HG02970 (cell line): ENCODE measurements around the gene DNPEP.

ENCODE experiments used
- ATAC-seq: cut with Tn5 transposase; IDR thresholded peaks from one replicate; pipeline ENCODE4 v1.9.1; 2021; ENCODE audit warnings: mild to moderate bottlenecking, moderate library complexity, moderate number of reproducible peaks; ENCODE audit not compliant: unreplicated experiment, low FRiP score

Gene DNPEP

DNA sequence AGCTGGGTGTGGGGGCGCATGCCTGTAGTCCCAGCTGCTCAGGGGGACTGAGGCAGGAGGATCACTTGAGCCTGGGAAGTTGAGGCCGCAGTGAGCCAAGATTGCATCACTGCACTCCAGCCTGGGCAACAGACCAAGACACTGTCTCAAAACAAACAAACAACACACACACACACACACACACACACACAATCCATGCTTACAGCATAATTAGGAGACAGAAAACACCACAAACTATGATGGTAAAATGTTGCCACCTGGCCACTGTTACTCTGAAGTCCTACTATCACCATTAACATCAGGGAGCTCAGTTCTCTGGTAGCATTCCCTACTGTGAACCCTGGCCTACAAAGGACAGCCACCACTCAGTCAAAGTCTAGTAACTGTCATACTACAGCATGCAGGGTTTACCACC, 18.3 kb downstream of the DNPEP start:
- no peak for ATAC-seq

- ATAC-seq: no peak
Measured at GRCh38 chr2:219368690-219369191, 19.0 kb downstream of the DNPEP start.

GRCh38 chr2:219362524-219363164, 25.1 kb downstream of the DNPEP start:
- ATAC-seq: no peak

DNA sequence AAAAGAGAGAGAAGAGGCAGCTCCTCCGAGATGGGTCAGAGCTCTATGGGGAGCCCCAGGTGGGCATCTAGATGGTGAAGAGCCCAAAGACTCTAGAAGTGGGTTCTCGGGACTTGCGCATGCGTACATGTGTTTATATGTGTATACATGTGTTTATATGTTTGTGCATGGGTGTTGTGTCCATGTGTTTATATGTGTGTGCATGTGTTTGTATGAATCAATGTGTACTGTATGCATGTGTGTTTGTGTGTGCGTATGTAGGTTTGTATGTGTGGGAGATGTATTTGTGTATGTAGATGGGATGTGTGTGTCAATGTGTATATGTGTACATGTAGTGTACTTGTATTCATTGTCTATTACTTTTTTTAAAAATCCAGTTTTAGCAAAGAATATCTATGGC, 25.6 kb downstream of the DNPEP start:
- ATAC-seq: no peak

- no peak for ATAC-seq
Measured at GRCh38 chr2:219358170-219359075, 29.3 kb downstream of the DNPEP start.

DNA sequence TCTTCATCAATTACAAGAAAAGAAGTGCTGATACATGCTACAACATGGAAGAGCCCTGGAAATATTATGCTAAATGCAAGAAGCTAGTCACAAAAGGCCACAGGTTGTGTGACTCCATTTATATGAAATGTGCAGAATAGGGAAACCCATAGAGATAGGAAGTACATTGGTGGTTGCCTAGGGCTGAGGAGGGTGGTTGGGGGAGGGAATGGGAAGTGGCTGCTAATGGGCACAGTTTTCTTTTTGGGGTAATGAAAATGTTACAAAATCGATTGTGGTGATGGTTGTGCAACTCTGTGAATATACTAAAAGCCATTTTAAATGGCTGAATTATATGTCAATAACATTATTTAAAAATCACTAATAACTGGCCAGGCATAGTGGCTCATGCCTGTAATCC, 30.9 kb downstream of the DNPEP start:
- ATAC-seq: no peak

GRCh38 chr2:219354582-219354981, 33.1 kb downstream of the DNPEP start:
- no peak for ATAC-seq

- ATAC-seq: no peak
Measured at GRCh38 chr2:219353129-219353528, 34.6 kb downstream of the DNPEP start.

GRCh38 chr2:219352448-219353023, 35.2 kb downstream of the DNPEP start:
- no peak for ATAC-seq

DNA sequence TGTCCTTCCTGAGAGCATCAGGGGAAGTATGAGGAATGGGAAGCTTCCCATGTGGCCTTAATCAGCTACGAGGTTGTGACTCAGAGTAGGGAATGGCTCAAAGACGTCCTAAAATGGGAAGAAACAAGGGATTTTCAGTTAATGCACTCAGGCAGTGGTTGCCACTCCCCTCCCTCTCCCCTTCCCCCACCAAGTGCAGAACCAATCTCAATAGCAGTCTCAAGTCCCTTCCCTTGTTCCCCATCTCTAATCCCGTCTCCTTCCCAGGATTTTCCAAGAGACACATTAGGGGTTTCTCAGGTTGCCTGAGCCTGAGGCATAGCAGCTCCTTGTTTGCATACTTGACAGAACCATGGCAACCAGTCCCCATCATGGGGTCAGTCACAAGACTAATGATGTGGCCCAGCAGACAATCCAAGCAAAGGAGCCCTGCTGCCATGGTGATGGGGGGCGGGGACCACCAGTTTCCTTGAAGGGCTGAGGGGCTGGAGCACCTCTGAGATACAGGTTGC, 36.9 kb downstream of the DNPEP start:
- no peak for ATAC-seq

DNA sequence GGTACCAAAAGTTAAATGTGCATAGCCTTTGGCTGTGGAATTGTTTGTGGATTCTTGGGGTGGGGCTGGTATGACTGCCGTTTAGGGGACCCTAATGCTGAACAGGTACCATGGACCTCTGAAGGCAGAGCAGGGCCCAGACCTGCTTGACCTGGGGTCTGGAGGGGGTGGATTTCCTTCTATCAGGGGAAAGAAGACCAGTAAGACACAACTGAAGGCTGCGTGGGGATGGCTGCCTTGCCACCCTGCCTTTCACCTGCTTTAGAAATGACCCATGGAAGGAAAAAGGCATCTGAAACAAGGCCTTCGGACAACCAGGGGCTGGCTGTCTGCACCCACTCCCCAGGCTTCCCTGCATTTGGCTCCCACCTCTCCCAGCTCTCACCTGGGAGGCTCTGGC, 37.5 kb downstream of the DNPEP start:
- ATAC-seq: no peak

DNA sequence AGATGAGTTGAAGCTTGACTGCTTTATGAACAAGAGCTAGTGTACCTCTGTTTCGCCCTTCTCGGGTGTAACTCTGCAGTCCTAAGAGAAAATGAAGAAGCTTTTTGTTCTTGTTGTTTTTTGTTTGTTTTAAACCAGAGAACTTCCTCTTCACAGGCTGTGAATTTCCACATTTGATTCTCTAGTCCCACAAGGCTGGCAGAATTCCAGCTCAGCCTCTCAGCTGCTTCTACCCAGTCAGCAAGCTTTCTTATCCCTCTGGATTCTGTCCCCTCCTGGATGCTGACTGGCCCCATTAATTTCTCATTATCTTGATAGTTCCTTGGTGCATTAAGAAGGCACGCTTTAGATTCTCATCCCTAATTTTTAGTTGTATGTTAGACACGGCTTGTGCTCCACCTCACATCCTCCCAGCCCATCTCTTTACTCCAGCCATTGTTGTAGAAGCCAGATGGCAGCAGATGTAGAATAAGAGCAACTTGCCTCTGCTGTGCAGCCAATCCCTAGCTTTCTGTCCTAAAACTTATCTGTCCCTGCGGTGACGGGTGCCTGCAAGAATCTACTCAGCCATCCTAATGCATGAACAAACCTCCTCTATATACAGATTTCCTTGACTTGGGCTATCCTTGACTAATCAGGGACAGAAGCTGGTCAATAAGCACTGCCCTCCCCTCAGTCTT, 42.8 kb downstream of the DNPEP start:
- no peak for ATAC-seq

- no peak for ATAC-seq
Measured at GRCh38 chr2:219335373-219335786, 52.3 kb downstream of the DNPEP start.

GRCh38 chr2:219334076-219334475, 53.6 kb downstream of the DNPEP start:
- no peak for ATAC-seq

DNA sequence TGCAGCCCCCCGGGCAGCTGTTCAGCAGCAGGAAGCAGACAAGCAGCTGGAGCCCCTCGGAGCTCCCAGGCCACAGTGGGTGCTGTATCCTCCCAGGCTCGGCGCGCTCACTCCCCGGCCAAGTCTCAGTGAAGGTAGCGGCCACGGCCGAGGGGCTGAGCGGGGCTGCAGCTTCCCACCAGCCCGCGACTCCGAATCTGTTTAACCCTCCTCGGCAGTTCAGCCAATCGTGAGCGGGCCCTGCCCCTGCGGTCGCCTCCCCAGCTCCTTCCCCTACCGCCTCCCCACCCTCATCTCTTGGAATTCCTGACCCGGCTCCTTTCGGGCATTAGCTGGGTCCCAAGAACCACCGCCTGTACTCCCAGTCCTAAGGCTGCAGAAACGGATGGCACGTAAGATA, 55.2 kb downstream of the DNPEP start, which contains the start of gene RESP18:
Gene RESP18, minus strand, starts transcription at position 203 of the 400 bp plus-strand sequence.
- ATAC-seq: no peak

GRCh38 chr2:219331560-219332213, 56.0 kb downstream of the DNPEP start:
- ATAC-seq: no peak

- ATAC-seq: no peak
Measured at GRCh38 chr2:219327719-219328118, 60.0 kb downstream of the DNPEP start.

GRCh38 chr2:219325657-219326315, 61.9 kb downstream of the DNPEP start:
- ATAC-seq: no peak

DNA sequence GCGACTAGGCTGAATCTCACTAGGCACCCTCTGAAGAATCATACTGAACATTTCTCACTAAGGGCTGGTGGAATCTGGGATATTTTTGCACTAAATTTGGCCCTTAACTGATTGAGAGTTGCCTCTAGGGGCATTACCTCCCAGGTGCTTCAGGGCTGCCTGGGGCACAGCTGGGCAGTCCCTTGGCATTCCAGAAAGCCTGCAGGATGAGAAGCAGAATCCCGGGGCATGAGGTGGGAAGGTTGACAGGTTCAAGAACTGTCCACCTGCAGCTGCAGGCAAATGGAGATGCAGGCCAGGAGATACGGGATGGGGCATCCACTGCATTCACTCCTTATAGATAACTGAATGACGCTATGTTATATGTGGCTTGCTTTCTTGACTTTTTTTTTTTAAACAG, 62.6 kb downstream of the DNPEP start:
- ATAC-seq: no peak
